Measurements from ENCODE around the gene SLC24A3. TPM values are rescaled to one million over a fixed set of nuclear protein-coding genes. Genes with fewer than 3 reads are reported as not detected.

Gene SLC24A3
- polyA plus RNA-seq, 1 donor (not counting 4 experiments of a cell fraction or from before 2014, with no cell fraction given) = 0.17 TPM

GRCh38 chr20:19653327-19653726, 440.9 kb downstream of the SLC24A3 start:
- dilution Hi-C loops (cut with MboI; ENCODE audit: extremely low pct_ligation_motif_present, low sequenced_read_pairs) = no loop called here
- DNase-seq (ENCODE audit: low read depth, low spot score) = no peak

GRCh38 chr20:19654921-19655320, 442.5 kb downstream of the SLC24A3 start:
- Histone ChIP-seq H2AFZ (ENCODE audit: control insufficient read depth, low read length) (no peak overlapping the region), H3K4me1 (ENCODE audit: control insufficient read depth, extremely low read depth, insufficient read depth, low read length) (no peaks in the 10 kb centered on the region), H3K4me3 (ENCODE audit: control insufficient read depth in 2 of 3, extremely low read depth in 1 of 3, insufficient read depth in 2 of 3, low read depth in 1 of 3, low read length in 3 of 3) (no peak overlapping the region), H3K9me1 (ENCODE audit: control insufficient read depth, extremely low read depth, insufficient read depth, low read length) (no peaks in the 10 kb centered on the region), H3K9ac (ENCODE audit: control insufficient read depth, extremely low read depth, insufficient read depth, low read length) (no peak overlapping the region), H3K27me3 (ENCODE audit: control insufficient read depth, extremely low read depth, insufficient read depth, low read length) (peaks cover 4% of the 10 kb centered on the region), H3K4me2 (ENCODE audit: control insufficient read depth, extremely low read depth, insufficient read depth, low read depth, low read length) (no peak overlapping the region), H3K9me3 (ENCODE audit: control insufficient read depth, low read depth, low read length) (no peaks in the 10 kb centered on the region), H3K27ac (ENCODE audit: control insufficient read depth, insufficient read depth, low read length) (no peak overlapping the region), H3K36me3 (ENCODE audit: control insufficient read depth in 2 of 2, extremely low read depth in 1 of 2, insufficient read depth in 2 of 2, low read length in 2 of 2) (no peaks in the 10 kb centered on the region), H4K20me1 (ENCODE audit: control insufficient read depth, extremely low read depth, insufficient read depth, low read length) (no peaks in the 10 kb centered on the region), H3K79me2 (ENCODE audit: control insufficient read depth, insufficient read depth, low read length) (no peaks in the 10 kb centered on the region)
- no peak for FAIRE-seq
- dilution Hi-C loops (cut with MboI; ENCODE audit: extremely low pct_ligation_motif_present, low sequenced_read_pairs) = no loop called here
- no peak for DNase-seq (ENCODE audit: low read depth, low spot score)
- TF ChIP-seq CTCF (optimal IDR thresholded peaks at IDR 0.05 in 1 of 3, IDR thresholded peaks at IDR 0.05 in 1 of 3, conservative IDR thresholded peaks at IDR 0.05 in 1 of 3; ENCODE audit: extremely low read depth in 1 of 3, insufficient read depth in 2 of 3, low read length in 3 of 3) = no peak
- no peak for TF ChIP-seq EZH2 (IDR thresholded peaks at IDR 0.05; ENCODE audit: low read length)

More at GRCh38 chr20:19653327-19653726, 440.9 kb downstream of the SLC24A3 start:
- no peaks in the 10 kb centered on the region for H3K9me3 ChIP-seq (ENCODE audit: control insufficient read depth, low read depth, low read length)
- no peak overlapping the region for H3K4me3 ChIP-seq (ENCODE audit: control insufficient read depth in 2 of 3, extremely low read depth in 1 of 3, insufficient read depth in 2 of 3, low read depth in 1 of 3, low read length in 3 of 3)
- no peak overlapping the region for H3K9ac ChIP-seq (ENCODE audit: control insufficient read depth, extremely low read depth, insufficient read depth, low read length)
- FAIRE-seq = no peak
- H3K27ac ChIP-seq (ENCODE audit: control insufficient read depth, insufficient read depth, low read length) = no peak overlapping the region
- H3K4me2 ChIP-seq (ENCODE audit: control insufficient read depth, extremely low read depth, insufficient read depth, low read depth, low read length) = no peak overlapping the region
- H3K79me2 ChIP-seq (ENCODE audit: control insufficient read depth, insufficient read depth, low read length) = no peaks in the 10 kb centered on the region
- no peaks in the 10 kb centered on the region for H3K36me3 ChIP-seq (ENCODE audit: control insufficient read depth in 2 of 2, extremely low read depth in 1 of 2, insufficient read depth in 2 of 2, low read length in 2 of 2)
- no peak overlapping the region for H2AFZ ChIP-seq (ENCODE audit: control insufficient read depth, low read length)
- H3K27me3 ChIP-seq (ENCODE audit: control insufficient read depth, extremely low read depth, insufficient read depth, low read length) = peaks cover 4% of the 10 kb centered on the region
- no peaks in the 10 kb centered on the region for H3K9me1 ChIP-seq (ENCODE audit: control insufficient read depth, extremely low read depth, insufficient read depth, low read length)
- TF ChIP-seq CTCF (optimal IDR thresholded peaks at IDR 0.05 in 1 of 3, IDR thresholded peaks at IDR 0.05 in 1 of 3, conservative IDR thresholded peaks at IDR 0.05 in 1 of 3; ENCODE audit: extremely low read depth in 1 of 3, insufficient read depth in 2 of 3, low read length in 3 of 3) (no peak), EZH2 (IDR thresholded peaks at IDR 0.05; ENCODE audit: low read length) (no peak)
- no peaks in the 10 kb centered on the region for H3K4me1 ChIP-seq (ENCODE audit: control insufficient read depth, extremely low read depth, insufficient read depth, low read length)
- no peaks in the 10 kb centered on the region for H4K20me1 ChIP-seq (ENCODE audit: control insufficient read depth, extremely low read depth, insufficient read depth, low read length)
